GM06990 (cell line): ENCODE data around the gene THOP1.

Experiments used
- DNase-seq: peaks from one replicate; pipeline ENCODE4 v3.0.0-alpha.2; 2011; ENCODE audit not compliant: insufficient read length; ENCODE audit errors: extremely low read depth
- H3K27me3 ChIP-seq: replicated peaks from 2 replicates; pipeline ENCODE4 v1.6.0; 2011; ENCODE audit warnings: low read length; ENCODE audit not compliant: control insufficient read depth, insufficient read depth
- H3K36me3 ChIP-seq: 2 replicates; pipeline ENCODE4 v1.5.1; 2011; ENCODE audit warnings: low read length; ENCODE audit not compliant: control insufficient read depth, insufficient read depth
- H3K4me3 ChIP-seq: replicated peaks from 2 replicates; pipeline ENCODE4 v1.5.1; 2011; ENCODE audit warnings: low read depth, mild to moderate bottlenecking, control low read depth, low read length
- TF ChIP-seq, protein P1 (sequence below): IDR thresholded peaks from 2 replicates; pipeline ENCODE4 v1.5.1; 2011; ENCODE audit warnings: low read length, control low read depth, mild to moderate bottlenecking, inconsistent platforms; ENCODE audit not compliant: insufficient read depth, poor library complexity, severe bottlenecking

THOP1 gene

DNA sequence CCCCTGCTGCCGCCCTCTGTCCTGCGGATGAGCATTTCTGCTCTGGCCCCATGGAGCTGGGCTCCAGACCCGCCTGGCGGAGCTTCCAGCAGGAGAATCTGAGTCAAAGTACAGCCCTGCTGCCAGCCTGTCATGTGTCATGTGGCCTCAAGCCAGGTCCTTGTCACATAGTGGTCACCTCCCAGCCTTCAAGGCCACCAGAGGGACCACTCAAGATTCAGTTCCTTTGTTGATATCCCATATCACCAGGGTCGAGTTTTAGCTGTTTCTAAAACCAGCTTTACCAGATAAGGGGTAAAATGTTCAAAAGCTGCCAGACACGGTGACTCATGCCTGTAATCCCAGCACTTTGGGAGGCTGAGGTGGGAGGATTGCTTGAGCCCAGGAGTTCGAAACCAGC, 13.4 kb downstream of the THOP1 start:
- no peak for DNase-seq
- no peak overlapping the region for H3K4me3 ChIP-seq
- TF ChIP-seq, protein P1, sequence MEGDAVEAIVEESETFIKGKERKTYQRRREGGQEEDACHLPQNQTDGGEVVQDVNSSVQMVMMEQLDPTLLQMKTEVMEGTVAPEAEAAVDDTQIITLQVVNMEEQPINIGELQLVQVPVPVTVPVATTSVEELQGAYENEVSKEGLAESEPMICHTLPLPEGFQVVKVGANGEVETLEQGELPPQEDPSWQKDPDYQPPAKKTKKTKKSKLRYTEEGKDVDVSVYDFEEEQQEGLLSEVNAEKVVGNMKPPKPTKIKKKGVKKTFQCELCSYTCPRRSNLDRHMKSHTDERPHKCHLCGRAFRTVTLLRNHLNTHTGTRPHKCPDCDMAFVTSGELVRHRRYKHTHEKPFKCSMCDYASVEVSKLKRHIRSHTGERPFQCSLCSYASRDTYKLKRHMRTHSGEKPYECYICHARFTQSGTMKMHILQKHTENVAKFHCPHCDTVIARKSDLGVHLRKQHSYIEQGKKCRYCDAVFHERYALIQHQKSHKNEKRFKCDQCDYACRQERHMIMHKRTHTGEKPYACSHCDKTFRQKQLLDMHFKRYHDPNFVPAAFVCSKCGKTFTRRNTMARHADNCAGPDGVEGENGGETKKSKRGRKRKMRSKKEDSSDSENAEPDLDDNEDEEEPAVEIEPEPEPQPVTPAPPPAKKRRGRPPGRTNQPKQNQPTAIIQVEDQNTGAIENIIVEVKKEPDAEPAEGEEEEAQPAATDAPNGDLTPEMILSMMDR: no peak
- H3K27me3 ChIP-seq: no peaks in the 10 kb centered on the region
- H3K36me3 ChIP-seq: peaks cover 49% of the 10 kb centered on the region

GRCh38 chr19:2799273-2800020, 14.1 kb downstream of the THOP1 start:
- TF ChIP-seq, protein P1: no peak
- DNase-seq: no peak
- Histone ChIP-seq H3K36me3 (peaks cover 51% of the 10 kb centered on the region), H3K27me3 (no peaks in the 10 kb centered on the region), H3K4me3 (no peak overlapping the region)

DNA sequence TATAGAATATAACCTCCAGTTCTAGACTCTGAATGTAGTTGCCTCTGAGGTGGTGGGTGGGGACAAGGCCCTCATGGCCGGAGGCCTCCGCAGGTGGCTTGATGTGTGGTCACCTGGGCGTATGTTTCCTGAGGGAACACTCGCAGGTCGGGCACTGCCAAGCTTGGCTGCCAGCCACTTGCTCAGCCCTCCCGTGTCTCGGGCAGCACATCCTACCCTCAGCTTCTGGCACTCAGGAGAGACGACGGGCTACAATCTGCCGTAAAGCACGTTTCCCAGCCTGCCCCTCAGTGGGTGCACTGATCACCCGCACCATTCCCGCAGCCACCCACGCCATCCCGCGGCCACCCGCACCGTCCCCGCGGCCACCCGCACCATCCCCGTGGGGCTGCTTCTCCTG, 15.2 kb downstream of the THOP1 start:
- TF ChIP-seq, protein P1: no peak
- Histone ChIP-seq H3K27me3 (no peaks in the 10 kb centered on the region), H3K4me3 (no peak overlapping the region), H3K36me3 (peaks cover 48% of the 10 kb centered on the region)
- DNase-seq: no peak

- H3K27me3 ChIP-seq: no peaks in the 10 kb centered on the region
- H3K4me3 ChIP-seq: no peak overlapping the region
- no peak for DNase-seq
- TF ChIP-seq, protein P1: no peak
- peaks cover 44% of the 10 kb centered on the region for H3K36me3 ChIP-seq
These were observed 17.5 kb downstream of the THOP1 start for GRCh38 chr19:2802826-2803225.

DNA sequence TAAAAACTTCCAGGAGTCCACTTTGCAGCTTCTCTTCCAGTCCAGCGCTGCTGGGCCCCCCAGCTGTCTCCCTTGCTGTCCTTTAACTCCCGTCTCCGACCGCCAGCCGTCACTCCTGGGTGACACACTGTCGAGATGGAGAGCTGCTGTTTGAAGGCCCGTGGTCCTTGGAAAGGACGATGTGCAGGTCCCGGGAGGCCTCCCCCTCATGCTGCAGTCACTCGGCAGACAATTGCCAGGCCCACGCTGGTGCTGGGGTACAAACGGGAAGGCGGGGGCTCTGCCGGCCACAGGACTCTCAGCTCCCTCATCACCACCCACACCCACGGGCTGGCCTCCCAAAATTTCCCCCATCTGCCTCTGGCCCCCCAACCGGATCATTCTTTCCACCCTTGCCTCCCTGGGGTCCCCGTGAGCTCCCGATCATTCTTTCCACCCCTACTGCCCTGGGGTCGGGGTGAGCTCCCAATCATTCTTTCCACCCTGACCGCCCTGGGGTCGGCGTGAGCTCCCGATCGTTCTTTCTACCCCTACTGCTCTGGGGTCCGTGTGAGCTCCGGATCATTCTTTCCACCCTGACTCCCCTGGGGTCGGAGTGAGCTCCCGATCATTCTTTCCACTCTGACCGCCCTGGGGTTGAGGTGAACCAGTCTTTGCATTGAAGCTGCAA, 18.3 kb downstream of the THOP1 start:
- H3K27me3 ChIP-seq: no peaks in the 10 kb centered on the region
- peaks cover 49% of the 10 kb centered on the region for H3K36me3 ChIP-seq
- TF ChIP-seq, protein P1: no peak
- H3K4me3 ChIP-seq: no peak overlapping the region
- no peak for DNase-seq
